ENCODE data around the gene GNB4. TPM values are rescaled to one million over a fixed set of nuclear protein-coding genes. Genes with fewer than 3 reads are reported as not detected.

The GNB4 gene
- total RNA-seq, 2 donors from 2014 or later: 3.1 to 10.4 TPM

DNA sequence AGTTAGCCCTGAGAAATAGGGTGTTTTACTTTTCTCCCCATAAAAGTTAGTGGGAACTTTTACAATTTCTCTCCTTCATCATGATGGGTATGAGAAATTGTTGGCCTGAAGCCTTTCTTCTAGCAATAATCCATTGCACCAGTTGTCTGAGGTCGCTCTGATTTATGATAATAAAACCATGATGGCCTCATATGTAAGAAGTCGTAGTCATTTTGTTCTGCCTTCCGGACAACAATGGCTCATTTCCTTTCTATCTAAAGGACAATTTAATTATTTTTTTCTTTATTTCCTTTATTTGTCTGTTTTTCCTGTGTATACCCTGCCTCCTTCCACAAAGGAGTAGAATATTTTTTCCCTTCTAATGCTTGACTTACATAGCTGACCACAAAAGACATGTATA is 31.6 kb upstream of the GNB4 start:
- no peak for DNase-seq
- Histone ChIP-seq H3K4me3 (no peak overlapping the region), H3K9ac (ENCODE audit: low read depth in 2 of 2, low read length in 2 of 2) (no peak overlapping the region), H3K27ac (no peak overlapping the region), H3K9me3 (no peaks in the 10 kb centered on the region), H3K27me3 (no peaks in the 10 kb centered on the region), H3K36me3 (no peaks in the 10 kb centered on the region), H3K4me1 (no peaks in the 10 kb centered on the region)
- TF ChIP-seq, protein P1, sequence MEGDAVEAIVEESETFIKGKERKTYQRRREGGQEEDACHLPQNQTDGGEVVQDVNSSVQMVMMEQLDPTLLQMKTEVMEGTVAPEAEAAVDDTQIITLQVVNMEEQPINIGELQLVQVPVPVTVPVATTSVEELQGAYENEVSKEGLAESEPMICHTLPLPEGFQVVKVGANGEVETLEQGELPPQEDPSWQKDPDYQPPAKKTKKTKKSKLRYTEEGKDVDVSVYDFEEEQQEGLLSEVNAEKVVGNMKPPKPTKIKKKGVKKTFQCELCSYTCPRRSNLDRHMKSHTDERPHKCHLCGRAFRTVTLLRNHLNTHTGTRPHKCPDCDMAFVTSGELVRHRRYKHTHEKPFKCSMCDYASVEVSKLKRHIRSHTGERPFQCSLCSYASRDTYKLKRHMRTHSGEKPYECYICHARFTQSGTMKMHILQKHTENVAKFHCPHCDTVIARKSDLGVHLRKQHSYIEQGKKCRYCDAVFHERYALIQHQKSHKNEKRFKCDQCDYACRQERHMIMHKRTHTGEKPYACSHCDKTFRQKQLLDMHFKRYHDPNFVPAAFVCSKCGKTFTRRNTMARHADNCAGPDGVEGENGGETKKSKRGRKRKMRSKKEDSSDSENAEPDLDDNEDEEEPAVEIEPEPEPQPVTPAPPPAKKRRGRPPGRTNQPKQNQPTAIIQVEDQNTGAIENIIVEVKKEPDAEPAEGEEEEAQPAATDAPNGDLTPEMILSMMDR (IDR thresholded peaks at IDR 0.05): no peak
- intact Hi-C loops (cut with DNase I): no loop called here

GRCh38 chr3:179476215-179476614 is 24.9 kb upstream of the GNB4 start:
- intact Hi-C loops (cut with DNase I): no loop called here

DNA sequence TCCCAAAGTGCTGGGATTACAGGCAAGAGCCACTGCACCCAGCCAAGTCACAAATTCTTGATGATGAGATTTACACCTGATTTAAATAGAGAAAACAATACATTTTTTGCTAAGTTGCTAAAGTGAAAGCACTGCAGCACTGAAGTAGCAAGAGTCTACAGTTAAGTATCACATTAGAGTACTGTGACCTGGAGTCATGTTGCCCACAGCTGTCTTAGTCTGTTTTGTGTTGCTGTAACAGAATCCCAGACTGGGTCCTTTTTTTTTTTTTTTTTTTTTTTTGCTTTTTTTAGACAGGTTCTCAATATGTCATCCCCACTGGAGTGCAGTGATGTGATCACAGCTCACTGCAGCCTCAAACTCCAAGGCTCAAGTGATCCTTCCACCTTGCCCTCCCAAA is 23.2 kb upstream of the GNB4 start:
- Histone ChIP-seq H3K9me3 (no peaks in the 10 kb centered on the region), H3K27me3 (no peaks in the 10 kb centered on the region), H3K4me1 (no peaks in the 10 kb centered on the region), H3K27ac (no peak overlapping the region), H3K36me3 (no peaks in the 10 kb centered on the region), H3K4me3 (no peak overlapping the region), H3K9ac (ENCODE audit: low read depth in 2 of 2, low read length in 2 of 2) (no peak overlapping the region)
- DNase-seq: no peak
- intact Hi-C loops (cut with DNase I): no loop called here
- TF ChIP-seq, protein P1 (IDR thresholded peaks at IDR 0.05): no peak

More at GRCh38 chr3:179476215-179476614, 24.9 kb upstream of the GNB4 start:
- TF ChIP-seq, protein P1 (IDR thresholded peaks at IDR 0.05): no peak
- no peak overlapping the region for H3K9ac ChIP-seq (ENCODE audit: low read depth in 2 of 2, low read length in 2 of 2)
- no peaks in the 10 kb centered on the region for H3K4me1 ChIP-seq
- no peaks in the 10 kb centered on the region for H3K9me3 ChIP-seq
- H3K27me3 ChIP-seq: no peaks in the 10 kb centered on the region
- no peak for DNase-seq
- H3K27ac ChIP-seq: no peak overlapping the region
- no peak overlapping the region for H3K4me3 ChIP-seq
- no peaks in the 10 kb centered on the region for H3K36me3 ChIP-seq

- intact Hi-C loops (cut with DNase I): no loop called here
- Histone ChIP-seq H3K36me3 (no peaks in the 10 kb centered on the region), H3K4me3 (no peak overlapping the region), H3K4me1 (no peaks in the 10 kb centered on the region), H3K9me3 (no peaks in the 10 kb centered on the region), H3K27ac (no peak overlapping the region), H3K27me3 (no peaks in the 10 kb centered on the region), H3K9ac (ENCODE audit: low read depth in 2 of 2, low read length in 2 of 2) (no peak overlapping the region)
- DNase-seq: no peak
- TF ChIP-seq, protein P1 (IDR thresholded peaks at IDR 0.05): no peak
Measured at GRCh38 chr3:179473565-179473964, 22.3 kb upstream of the GNB4 start.

GRCh38 chr3:179464323-179465092 is 13.2 kb upstream of the GNB4 start:
- Histone ChIP-seq H3K9ac (ENCODE audit: low read depth in 2 of 2, low read length in 2 of 2) (no peak overlapping the region), H3K36me3 (no peaks in the 10 kb centered on the region), H3K4me3 (no peak overlapping the region), H3K9me3 (no peaks in the 10 kb centered on the region), H3K4me1 (no peaks in the 10 kb centered on the region), H3K27me3 (no peaks in the 10 kb centered on the region), H3K27ac (no peak overlapping the region)
- TF ChIP-seq, protein P1 (IDR thresholded peaks at IDR 0.05): no peak
- intact Hi-C loops (cut with DNase I): no loop called here
- no peak for DNase-seq

Data from colonic mucosa (tissue), 4 donors.